Activated T-helper 1 cell treated with anti-CD3 and anti-CD28 coated beads, Interleukin-2, amount 50 U/mL, for 16 hours (primary cell): ENCODE results near the gene CCM2L.

Experiments
- DNase-seq, 2 donors: peaks; one replicate each; pipeline ENCODE4 v3.0.0-alpha.2; 2020; ENCODE audit warnings: low read depth in 1 of 2, low spot score in 1 of 2

CCM2L gene

DNA sequence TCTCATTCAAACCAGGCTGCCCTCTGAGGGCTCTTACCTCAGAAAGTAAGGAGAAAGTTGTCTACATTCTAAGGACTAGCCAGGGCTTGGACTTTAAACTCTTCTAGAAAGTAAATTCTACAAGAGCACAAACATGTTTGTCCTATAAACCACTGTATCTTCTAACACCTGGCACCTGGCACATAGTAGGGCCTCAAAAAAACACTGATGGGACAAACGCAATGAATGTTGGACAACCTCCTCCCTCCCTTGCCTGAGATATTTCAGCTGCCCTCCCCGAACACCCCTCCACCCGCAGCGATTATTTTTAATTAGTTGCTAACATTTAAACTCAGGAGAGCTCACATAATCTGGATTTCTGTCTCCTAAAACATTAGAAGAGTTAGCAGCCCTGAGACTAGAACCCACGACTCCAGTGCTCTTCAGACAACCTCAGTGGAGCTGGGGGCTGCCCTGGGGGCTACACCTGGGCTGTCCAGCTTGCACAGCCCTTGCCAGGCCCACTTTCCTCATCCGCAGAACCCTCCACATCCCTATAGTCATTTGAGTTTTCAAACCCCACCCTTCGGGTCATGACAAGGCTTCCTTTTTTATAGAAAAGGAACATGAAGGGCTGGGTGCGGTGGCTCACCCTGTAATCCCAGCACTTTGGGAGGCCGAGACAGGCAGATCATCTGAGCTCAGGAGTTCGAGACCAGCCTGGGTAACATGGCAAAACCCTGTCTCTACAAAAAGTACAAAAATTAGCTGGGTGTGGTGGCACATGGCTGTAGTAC lies 46.7 kb downstream of the CCM2L start:
- DNase-seq, result no peak

DNA sequence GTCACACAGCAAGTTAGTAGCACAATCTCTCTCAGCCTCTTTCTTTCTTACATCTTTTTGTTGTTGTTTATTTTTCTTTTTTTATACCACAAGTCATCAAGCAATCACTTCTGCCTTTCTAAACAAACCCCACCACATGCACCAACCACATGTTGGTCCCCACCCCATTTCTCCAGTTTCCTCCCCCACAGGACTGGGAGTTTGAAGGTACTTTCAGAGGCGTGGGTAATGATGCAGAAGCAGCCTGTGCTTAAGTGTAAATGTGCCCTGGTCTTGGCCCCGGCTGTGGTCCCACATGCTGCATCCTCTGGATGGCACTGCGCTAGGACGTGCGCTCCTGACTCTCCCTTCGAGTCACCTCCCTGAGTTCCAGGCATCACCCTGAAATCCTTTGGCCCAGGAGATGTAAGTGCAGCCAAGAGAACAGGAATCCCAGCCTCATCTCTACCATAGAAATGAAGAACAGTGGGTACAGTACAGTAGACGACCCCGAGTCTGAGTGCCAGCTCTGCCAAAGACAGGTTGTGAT lies 47.5 kb downstream of the CCM2L start:
- DNase-seq, result no peak

DNA sequence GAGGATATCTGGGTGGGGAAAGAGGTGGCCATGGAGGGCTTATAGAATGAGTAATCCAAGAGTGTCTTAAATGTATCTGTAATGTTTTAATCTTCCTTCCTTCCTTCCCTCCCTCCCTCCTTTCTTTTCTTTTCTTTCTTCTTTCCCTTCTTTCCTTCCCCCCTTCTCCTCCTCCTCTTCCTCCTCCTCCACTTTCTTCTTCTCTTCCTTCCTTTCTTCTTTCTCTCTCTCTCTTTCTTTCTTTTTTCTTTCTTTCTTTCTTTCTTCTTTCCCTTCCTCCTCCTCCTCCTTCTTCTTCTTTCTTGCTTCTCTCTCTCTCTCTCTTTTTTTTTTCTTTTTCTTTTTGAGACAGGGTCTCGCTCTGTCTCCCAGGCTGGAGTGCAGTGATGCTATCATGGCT lies 49.0 kb downstream of the CCM2L start:
- no peak for DNase-seq

DNA sequence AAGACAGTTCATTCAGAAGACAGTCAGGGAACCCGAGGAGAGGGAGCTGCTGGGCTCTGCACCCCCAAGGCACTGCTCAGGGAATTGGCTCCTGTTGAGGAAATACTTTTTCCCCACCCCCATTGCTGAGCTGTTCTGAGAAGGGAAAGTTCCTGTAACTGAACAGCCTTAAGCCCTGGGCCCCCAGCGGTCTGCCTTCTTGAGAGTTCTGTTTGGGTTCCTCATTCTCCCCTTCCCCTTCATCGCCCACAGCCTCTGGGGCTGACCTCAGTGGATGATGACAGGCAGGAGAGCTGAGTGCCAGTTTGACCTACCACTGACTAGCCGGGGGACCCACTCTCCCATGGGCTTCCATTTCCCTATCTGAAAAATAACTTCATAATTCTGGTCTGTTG lies 52.5 kb downstream of the CCM2L start:
- DNase-seq, result no peak

DNA sequence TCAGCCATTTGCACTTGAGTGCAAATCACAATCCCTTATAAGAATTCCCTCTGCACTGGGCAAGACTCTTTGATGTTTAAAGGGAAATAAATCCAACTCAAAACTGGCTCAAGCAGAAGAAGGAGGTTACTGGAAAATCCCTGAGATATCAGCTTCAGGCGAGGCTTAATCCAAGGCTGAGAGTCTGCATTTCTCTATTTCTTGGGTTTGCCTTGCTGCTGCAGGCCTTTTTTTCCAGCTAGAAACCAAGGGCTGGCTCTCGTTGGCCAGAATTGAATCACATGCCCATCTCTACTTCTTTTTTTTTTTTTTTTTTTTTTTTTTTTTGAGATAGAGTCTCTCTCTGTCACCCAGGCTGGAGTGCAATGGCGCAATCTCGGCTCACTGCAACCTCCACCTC lies 53.5 kb downstream of the CCM2L start:
- DNase-seq, result no peak

DNA sequence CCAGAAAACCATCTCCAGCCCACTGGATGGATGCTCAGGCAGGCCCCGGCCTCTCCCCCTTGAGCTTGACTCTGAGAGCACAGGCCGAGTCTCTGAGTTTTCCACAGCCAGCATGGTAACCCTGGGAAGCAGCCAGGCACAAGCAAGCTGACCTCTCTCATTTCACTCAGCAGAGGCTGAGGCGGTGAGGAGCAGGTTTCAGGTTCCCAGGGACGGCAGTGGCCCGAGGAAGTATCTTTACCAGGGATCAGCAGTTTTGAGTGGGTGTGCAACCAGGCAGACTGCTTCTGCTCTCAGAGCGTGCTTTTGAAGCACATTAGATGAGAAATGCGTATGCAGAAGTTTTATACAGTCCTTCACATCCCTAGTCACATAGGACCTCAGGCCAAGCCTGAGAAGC lies 54.4 kb downstream of the CCM2L start:
- DNase-seq, result no peak

DNA sequence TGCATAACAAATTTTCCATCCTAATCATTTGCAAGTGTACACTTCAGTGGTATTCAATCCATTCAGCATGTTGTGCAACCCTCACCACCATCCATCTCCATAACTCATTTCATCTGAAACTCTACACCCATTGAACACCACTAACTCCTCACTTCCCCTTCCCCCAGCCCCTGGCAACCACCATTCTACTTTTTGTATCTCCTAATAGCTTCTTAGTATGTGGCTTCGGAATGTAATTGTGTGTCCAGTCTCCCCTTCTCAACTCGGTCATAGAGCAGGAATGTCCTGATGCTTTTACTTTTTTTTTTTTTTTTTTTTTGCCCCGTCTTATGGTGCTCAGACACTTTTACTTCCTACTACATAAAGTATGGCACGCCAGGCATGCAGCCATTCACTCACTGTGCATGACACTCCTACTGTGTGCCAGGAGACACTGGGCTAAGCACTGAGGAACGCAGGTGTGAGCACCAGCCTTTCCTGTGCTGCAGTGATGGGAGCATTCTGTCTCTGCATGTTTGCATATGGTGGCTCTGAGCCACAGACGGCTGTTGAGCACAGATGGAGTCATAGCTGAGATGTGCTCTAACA lies 57.1 kb downstream of the CCM2L start:
- DNase-seq, result no peak

DNA sequence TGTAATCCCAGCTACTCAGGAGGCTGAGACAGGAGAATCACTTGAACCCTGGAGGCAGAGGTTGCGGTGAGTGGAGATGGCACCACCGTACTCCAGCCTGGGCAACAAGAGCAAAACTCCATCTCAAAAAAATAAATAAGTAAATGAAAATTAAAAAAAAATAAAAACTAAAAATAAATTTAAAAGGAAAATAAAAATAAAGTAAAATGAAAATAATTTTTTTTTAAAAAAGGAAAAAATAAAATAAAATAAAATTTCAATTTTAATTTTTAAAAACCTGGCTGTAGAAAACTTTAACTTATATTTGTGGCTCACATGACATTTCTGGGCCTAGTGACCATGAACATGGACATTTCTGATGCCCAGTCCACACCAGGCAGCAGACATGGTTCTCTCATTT lies 57.9 kb downstream of the CCM2L start:
- no peak for DNase-seq

DNA sequence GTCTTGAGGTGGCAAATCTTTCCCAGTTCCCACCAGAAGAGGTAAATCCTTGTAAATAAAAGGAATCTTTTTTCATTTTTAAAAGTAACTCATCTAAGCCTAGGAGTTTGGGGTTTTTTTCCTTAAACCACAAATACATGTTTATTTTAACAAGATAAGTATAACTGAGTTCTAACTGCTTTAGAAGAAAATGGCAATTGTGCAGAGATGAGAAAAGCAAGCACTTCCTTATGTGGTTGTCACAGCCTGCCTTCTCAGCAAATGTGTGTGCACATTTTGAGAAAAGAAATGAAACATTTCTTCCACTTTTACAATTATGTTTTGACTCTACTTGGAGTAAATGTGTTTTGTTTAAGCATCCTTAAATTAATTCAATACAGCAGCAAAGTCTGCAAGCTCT lies 59.5 kb downstream of the CCM2L start:
- no peak for DNase-seq

DNA sequence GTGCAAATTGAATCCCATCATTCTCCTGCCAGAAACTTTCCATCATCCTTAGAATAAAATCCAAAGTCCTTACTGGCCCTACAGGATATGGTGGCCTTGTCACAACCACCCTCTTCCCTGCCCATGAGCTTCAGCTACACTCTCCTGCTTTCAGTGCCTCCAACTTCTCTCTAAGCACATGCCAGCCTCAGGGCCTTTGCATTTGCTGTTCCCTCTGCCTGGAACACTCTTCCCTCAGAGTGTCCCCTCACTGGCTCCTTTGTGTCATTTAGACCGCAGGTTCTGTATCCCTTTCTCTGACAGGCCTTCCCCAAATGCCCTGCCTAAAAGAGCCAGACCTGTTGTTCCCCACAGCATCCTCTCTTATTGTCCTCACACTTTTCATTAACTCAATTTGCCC lies 60.0 kb downstream of the CCM2L start:
- no peak for DNase-seq

DNA sequence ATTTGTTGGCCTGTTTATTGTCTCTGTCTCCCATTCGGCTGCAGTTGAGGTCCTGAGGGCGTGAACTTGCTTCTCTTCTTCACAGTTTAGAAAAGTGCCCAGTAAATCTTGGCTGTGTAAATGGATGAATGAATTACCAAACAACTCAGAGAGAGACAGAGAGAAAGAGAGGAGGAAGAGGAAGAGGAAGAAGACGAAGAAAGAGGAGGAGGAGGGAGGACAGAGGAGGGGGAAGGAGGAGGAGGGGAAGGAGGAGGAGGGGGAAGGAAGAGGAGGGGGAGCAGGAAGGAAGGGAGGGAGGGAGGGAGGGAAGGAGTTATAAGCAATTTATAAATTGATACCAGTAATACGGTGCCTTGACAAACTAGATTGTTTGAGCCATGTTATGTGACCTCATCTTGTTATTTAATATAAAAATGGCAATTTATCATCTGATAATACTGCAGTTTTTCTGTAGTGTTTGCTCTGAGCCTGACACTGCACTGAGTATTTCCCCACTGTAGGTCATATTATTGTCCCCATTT lies 60.5 kb downstream of the CCM2L start:
- no peak for DNase-seq

DNA sequence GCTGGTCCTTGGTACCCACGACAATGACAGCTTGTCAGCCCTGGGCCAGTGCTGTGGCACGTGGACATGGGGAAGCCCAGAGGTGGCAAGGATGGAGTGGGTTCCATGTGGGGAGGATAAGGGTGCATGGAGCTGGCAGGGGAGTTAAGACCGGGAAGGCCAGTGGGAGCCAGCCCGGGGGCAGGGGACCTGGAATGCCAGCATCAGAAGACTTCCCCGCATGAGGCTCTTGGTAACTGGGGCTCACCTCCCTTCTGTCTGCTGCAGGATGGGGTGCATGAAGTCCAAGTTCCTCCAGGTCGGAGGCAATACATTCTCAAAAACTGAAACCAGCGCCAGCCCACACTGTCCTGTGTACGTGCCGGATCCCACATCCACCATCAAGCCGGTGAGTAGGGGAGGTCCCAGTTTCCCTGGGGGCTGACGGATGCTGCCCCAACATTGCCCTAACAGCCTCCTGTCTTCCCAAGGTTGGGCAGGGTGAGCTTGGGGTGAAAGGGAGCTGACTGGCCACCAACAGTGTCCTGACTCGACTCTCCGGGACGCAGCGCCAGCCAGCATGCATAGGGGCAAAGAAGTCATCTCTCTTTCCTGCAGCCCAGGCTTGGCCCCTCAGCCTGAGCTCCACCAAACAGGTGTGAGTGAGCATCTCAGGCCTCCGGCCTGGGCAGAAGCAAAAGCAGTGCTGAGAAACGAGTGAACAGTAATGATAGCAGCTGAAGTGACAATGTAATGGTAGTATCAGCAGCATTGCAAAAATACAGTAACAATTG lies 61.3 kb downstream of the CCM2L start:
- no peak for DNase-seq

DNA sequence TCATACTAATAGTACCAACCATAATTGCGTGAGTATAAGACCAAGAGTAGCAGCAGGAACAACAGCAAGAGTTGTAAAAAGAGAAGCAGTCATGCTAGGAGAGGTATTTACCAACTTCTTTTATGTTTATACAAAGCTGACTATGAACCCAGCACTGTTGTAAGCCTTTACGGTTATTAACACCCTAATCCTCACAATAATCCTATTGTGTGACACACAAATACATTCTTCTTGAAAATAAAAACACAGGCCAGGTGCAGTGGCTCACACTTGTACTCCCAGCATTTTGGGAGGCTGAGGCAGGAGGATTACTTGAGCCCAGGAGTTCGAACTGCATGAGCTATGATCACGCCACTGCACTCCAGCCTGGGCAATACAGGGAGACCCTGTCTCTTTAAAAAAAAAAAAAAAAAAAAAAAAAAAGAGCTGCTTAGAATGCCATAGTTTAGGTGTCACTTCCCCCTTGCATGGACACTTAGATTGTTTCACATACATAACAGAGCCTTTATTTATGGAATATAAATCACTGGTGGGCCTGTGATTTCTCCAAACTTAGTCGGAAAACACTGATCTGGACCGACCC lies 62.0 kb downstream of the CCM2L start:
- no peak for DNase-seq

DNA sequence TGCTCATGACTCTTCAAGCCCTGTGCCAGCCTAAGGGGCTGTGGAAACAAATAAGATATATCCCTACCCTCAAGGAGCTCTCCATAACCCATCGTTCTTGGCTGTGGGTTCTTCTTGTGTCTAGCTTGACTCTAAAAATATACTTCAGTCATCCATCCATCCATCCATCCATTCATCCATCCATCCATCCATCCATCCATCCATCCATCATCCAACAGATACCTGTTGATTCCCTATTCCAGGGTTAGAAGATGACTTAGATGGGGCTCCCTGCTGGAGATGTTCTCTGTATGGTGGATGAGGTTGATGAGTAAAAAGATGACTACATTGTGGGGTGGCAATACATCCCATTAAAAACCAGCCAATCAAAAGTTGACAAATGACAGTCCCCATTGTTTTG lies 65.3 kb downstream of the CCM2L start:
- DNase-seq, result no peak

DNA sequence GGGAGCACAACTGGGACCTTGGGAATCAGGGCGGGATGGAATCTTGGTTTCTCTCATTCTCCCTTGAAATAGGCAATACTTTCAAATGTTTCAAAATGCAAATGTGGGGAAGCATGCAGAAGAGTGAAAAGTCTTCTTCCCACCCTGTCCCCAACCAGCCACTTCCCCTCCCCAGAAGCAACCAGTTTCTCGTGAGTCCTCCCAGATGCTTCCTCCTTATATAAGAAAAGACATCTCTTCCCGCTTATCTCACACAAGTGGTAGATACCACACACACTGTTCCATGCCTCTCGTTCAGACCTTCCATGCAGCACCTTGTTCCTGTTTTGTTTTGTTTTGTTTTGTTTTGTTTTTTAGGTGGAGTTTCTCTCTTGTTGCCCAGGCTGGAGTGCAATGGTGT lies 67.0 kb downstream of the CCM2L start:
- no peak for DNase-seq

DNA sequence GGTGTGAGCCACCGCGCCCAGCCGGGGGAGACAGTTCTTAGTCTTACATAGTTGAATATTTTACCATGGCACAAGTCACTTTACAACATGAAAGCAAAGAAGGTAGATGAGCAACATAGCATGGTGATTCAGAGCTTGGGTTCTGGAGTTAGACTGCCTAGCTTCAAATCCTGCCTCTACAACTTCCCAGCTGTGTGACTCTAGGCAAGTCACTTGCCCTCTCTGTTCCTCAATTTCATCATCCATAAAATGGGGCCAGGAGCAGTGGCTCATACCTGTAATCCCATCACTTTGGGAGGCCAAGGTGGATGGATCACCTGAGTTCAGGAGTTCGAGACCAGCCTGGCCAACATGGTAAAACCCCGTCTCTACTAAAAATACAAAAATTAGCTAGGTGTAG lies 68.1 kb downstream of the CCM2L start:
- DNase-seq, result no peak

DNA sequence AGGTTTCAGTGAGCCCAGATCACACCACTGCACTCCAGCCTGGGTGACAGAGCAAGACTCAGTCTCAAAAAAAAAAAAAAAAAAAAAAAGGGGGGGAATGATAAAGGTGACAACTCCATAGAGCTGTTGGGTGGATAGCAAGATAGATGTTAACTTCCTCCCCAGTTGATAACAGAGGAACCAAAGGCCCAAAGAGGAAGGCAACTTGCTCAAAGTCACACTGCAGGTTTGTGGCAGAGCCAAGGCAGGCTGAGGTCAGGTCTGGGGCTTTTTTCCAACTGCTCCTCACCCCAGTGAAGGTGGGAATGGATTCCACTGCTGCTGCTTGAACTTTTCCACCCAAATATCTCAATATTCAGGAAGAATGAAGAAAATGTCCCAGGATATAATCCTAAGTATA lies 68.6 kb downstream of the CCM2L start:
- DNase-seq, result no peak

DNA sequence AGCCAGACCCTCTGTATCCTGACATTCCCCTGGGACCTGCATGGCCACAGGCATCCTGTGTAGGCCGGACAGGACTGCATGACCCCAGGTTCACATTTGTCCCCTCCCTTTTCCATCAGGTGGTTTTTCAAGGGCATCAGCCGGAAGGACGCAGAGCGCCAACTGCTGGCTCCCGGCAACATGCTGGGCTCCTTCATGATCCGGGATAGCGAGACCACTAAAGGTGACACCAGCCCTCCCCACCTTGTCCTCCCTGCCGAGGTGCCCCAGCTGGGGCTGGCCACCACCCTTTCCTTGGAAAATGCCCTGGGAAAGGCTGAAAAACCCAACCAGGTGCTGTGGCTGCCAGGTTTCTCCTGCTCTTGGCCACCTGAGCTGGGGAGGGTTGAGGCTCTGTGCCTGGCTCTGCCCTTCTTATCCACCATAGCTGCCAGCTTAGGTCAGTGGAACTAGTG lies 69.4 kb downstream of the CCM2L start:
- no peak for DNase-seq

DNA sequence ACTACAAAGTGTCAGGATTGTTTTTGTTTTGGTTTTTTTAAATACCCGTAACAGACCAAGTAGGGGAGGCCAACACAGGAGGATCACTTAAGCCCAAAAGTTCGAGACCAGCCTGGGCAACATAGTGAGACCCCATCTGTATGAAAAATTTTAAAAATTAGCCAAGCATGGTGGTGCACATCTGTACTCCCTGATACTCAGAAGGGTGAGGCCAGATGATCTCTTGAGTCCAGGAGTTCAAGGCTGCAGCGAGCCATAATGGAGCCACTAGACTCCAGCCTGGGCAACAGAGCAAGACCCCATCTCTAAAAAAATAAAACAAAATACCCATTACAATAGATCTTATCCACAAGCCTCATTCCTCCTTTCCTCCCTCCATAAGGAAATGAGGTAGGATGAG lies 70.5 kb downstream of the CCM2L start:
- no peak for DNase-seq
